K562 (cell line): ENCODE results near the gene LYSMD1. TPM values are rescaled to one million over a fixed set of nuclear protein-coding genes. Genes with fewer than 3 reads are reported as not detected.

Experiments
- DIDO1 ChIP-seq: fragments of 450-650 bp; IDR thresholded peaks from 2 replicates; pipeline ENCODE4 v1.6.1; 2016; ENCODE audit warnings: low read depth, missing biosample characterization, missing genetic modification characterization
- ETV5 ChIP-seq: sonication (generic); formaldehyde crosslinking; IDR thresholded peaks from 2 replicates; pipeline ENCODE4 v1.4.0; 2020; ENCODE audit warnings: low read depth, mild to moderate bottlenecking, missing genetic modification reagents
- GATAD2B ChIP-seq: fragments of 450-650 bp; IDR thresholded peaks from 2 replicates; pipeline ENCODE4 v1.6.1; 2017; ENCODE audit warnings: mild to moderate bottlenecking, borderline replicate concordance
- HNRNPLL ChIP-seq: fragments of 200-400 bp; formaldehyde crosslinking; IDR thresholded peaks from 2 replicates; pipeline ENCODE4 v1.6.1; 2017; ENCODE audit warnings: low read length, low read depth, mild to moderate bottlenecking; ENCODE audit not compliant: poor library complexity, severe bottlenecking
- MCM2 ChIP-seq: fragments of 450-650 bp; IDR thresholded peaks from 2 replicates; pipeline ENCODE4 v1.6.1; 2017; ENCODE audit warnings: low read depth, mild to moderate bottlenecking
- MXI1 ChIP-seq: IDR thresholded peaks from 2 replicates; pipeline ENCODE4 v1.6.1; 2011; ENCODE audit warnings: low read depth, mild to moderate bottlenecking, improper control_type of control experiment, low read length
- NBN ChIP-seq: fragments of 450-650 bp; IDR thresholded peaks from 2 replicates; pipeline ENCODE4 v1.6.1; 2016; ENCODE audit warnings: low read depth, mild to moderate bottlenecking
- NR2C1 ChIP-seq, 2 experiments: fragments of 450-650 bp; IDR thresholded peaks; 2 replicates each; pipeline ENCODE4 v1.6.1; 2017; ENCODE audit warnings: mild to moderate bottlenecking in 2 of 2, antibody characterized with exemption in 1 of 2, inconsistent platforms in 1 of 2, missing compliant biosample characterization in 1 of 2, missing genetic modification characterization in 1 of 2
- SP1 ChIP-seq: sonication (generic); formaldehyde crosslinking; IDR thresholded peaks from 2 replicates; pipeline ENCODE4 v1.8.1; 2022; ENCODE audit warnings: mild to moderate bottlenecking, missing genetic modification reagents
- TAF15 ChIP-seq: fragments of 200-400 bp; formaldehyde crosslinking; IDR thresholded peaks from 2 replicates; pipeline ENCODE4 v1.6.1; 2017; ENCODE audit warnings: mild to moderate bottlenecking, low read depth, low read length, moderate library complexity
- TAF7 ChIP-seq: fragments of 450-650 bp; IDR thresholded peaks from 2 replicates; pipeline ENCODE4 v1.6.1; 2016; ENCODE audit warnings: missing genetic modification characterization, missing compliant biosample characterization
- ZNF589 ChIP-seq: fragments of 200-800 bp; sonication (Bioruptor generic); IDR thresholded peaks from 2 replicates; pipeline ENCODE4 v1.6.1; 2016; ENCODE audit warnings: low read depth, missing genetic modification characterization, missing compliant biosample characterization
- polyA plus RNA-seq, 8 experiments: library from polyadenylated mRNA; depleted of rRNA in 4 of 8; stranded (reverse) in 5 of 8; unstranded in 3 of 8; fragments of >200 nt; fragmentation: Nextera tagmentation in 2 of 8; fragmentation: Illumina TruSeq in 1 of 8; extraction: Ambion mirVana in 2 of 8; extraction: Trizol in 1 of 8; gene quantifications; 2 replicates each; pipeline versions ENCODE4 v1.2.1 to v1.2.3, GENCODE V29; 2011 to 2014; ENCODE audit warnings: inconsistent platforms in 1 of 8, missing spikeins in 1 of 8
- total RNA-seq, 7 experiments: library from RNA; depleted of rRNA in 6 of 7; stranded (reverse); fragments of >200 nt in 6 of 7; fragmentation: Illumina TruSeq in 2 of 7; extraction: Trizol in 2 of 7; gene quantifications; 2 replicates each; pipeline versions ENCODE4 v1.2.1 to v1.2.3, GENCODE V29; 2011 to 2021; ENCODE audit warnings: low replicate concordance in 1 of 7
- TF ChIP-seq, protein P1 (sequence below): sonication (generic); formaldehyde crosslinking; IDR thresholded peaks from 2 replicates; pipeline ENCODE4 v1.9.0; 2022; ENCODE audit warnings: mild to moderate bottlenecking, missing genetic modification reagents
- TF ChIP-seq, protein P2 (sequence below): sonication (generic); formaldehyde crosslinking; IDR thresholded peaks from 2 replicates; pipeline ENCODE4 v1.8.0; 2023; ENCODE audit warnings: missing genetic modification reagents, mild to moderate bottlenecking, borderline replicate concordance
- TF ChIP-seq, protein P3 (sequence below): sonication (generic); formaldehyde crosslinking; IDR thresholded peaks from 2 replicates; pipeline ENCODE4 v1.8.1; 2023; ENCODE audit warnings: mild to moderate bottlenecking, missing genetic modification reagents, moderate library complexity
- TF ChIP-seq, protein P4 (sequence below): conservative IDR thresholded peaks from 2 replicates; pipeline ENCODE4 v1.6.1; 2011; ENCODE audit warnings: low read depth, mild to moderate bottlenecking, low read length; ENCODE audit not compliant: control insufficient read depth

Gene LYSMD1
- total and polyA plus RNA-seq, 9 of the 15 experiments (the other 6 are each of a cell fraction or from before 2014, with no cell fraction given) = 2.2 to 9.4 (median 6.0) TPM

DNA sequence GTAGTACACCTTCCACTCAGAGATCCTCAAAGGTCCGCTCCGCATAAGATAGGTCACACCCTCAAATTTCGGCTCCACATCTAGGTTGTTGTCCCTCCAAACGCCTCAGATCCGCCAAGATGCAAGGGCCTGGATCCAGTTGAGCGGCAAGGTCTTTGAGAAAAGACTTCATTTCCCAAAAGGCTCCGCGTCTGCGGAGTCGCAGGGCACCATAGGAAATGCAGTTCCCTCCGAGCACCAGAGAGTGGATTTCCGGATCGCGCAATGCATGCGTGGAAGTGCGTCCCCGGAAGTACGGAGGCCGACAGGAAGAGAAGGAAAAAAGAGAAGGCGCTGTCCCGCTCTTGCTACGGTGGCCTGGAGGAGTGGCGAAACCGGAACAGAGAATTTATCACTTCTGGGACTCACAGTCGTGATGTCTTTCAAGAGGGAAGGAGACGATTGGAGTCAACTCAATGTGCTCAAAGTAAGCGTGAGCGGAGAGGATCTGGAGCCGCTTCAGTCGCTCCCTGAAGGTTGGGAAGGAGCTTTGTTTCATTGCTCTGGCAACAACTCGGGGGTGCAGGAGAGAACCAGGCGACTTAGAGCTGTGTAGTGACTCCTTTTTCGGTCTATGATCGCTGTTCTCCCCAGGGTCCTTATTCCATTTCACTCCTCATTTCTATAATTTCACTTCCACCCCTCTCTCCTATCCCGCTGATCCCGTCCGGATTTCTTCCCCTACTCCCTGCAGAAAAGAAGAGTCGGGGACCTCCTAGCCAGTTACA is at the start of gene LYSMD1, which contains the start of gene SCNM1 (continued):
- TF ChIP-seq GATAD2B (peak; percentile 62), SP1 (CRISPR knock-in tag) (peak; percentile 86), HNRNPLL (peak; percentile 41), MXI1 (peak; percentile 39; the same call in 1 of the 2 replicates), TAF7 (tag) (0 out of 2 replicates have a peak, but pooled peaks have one; percentile 11), MCM2 (no peak), ZNF589 (CRISPR knock-in tag) (peak; percentile 91), TAF15 (no peak), DIDO1 (tag) (peak; percentile 87), ETV5 (CRISPR knock-in tag) (peak; percentile 100), NR2C1 (IDR thresholded peaks at IDR 0.05) (peak; percentile 95), NR2C1 (tag; IDR thresholded peaks at IDR 0.05) (peak; percentile 96), NBN (no peak)
- TF ChIP-seq, protein P1, sequence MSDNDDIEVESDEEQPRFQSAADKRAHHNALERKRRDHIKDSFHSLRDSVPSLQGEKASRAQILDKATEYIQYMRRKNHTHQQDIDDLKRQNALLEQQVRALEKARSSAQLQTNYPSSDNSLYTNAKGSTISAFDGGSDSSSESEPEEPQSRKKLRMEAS = peak; percentile 75
- TF ChIP-seq, protein P2, sequence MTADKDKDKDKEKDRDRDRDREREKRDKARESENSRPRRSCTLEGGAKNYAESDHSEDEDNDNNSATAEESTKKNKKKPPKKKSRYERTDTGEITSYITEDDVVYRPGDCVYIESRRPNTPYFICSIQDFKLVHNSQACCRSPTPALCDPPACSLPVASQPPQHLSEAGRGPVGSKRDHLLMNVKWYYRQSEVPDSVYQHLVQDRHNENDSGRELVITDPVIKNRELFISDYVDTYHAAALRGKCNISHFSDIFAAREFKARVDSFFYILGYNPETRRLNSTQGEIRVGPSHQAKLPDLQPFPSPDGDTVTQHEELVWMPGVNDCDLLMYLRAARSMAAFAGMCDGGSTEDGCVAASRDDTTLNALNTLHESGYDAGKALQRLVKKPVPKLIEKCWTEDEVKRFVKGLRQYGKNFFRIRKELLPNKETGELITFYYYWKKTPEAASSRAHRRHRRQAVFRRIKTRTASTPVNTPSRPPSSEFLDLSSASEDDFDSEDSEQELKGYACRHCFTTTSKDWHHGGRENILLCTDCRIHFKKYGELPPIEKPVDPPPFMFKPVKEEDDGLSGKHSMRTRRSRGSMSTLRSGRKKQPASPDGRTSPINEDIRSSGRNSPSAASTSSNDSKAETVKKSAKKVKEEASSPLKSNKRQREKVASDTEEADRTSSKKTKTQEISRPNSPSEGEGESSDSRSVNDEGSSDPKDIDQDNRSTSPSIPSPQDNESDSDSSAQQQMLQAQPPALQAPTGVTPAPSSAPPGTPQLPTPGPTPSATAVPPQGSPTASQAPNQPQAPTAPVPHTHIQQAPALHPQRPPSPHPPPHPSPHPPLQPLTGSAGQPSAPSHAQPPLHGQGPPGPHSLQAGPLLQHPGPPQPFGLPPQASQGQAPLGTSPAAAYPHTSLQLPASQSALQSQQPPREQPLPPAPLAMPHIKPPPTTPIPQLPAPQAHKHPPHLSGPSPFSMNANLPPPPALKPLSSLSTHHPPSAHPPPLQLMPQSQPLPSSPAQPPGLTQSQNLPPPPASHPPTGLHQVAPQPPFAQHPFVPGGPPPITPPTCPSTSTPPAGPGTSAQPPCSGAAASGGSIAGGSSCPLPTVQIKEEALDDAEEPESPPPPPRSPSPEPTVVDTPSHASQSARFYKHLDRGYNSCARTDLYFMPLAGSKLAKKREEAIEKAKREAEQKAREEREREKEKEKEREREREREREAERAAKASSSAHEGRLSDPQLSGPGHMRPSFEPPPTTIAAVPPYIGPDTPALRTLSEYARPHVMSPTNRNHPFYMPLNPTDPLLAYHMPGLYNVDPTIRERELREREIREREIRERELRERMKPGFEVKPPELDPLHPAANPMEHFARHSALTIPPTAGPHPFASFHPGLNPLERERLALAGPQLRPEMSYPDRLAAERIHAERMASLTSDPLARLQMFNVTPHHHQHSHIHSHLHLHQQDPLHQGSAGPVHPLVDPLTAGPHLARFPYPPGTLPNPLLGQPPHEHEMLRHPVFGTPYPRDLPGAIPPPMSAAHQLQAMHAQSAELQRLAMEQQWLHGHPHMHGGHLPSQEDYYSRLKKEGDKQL (CRISPR knock-in tag) = no peak
- TF ChIP-seq, protein P3, sequence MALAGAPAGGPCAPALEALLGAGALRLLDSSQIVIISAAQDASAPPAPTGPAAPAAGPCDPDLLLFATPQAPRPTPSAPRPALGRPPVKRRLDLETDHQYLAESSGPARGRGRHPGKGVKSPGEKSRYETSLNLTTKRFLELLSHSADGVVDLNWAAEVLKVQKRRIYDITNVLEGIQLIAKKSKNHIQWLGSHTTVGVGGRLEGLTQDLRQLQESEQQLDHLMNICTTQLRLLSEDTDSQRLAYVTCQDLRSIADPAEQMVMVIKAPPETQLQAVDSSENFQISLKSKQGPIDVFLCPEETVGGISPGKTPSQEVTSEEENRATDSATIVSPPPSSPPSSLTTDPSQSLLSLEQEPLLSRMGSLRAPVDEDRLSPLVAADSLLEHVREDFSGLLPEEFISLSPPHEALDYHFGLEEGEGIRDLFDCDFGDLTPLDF (CRISPR knock-in tag) = peak; percentile 83
- TF ChIP-seq, protein P4, sequence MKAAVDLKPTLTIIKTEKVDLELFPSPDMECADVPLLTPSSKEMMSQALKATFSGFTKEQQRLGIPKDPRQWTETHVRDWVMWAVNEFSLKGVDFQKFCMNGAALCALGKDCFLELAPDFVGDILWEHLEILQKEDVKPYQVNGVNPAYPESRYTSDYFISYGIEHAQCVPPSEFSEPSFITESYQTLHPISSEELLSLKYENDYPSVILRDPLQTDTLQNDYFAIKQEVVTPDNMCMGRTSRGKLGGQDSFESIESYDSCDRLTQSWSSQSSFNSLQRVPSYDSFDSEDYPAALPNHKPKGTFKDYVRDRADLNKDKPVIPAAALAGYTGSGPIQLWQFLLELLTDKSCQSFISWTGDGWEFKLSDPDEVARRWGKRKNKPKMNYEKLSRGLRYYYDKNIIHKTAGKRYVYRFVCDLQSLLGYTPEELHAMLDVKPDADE = peak; percentile 100
